HG03378 (cell line): ENCODE data around the gene COL1A1.

ENCODE experiments used
- ATAC-seq: cut with Tn5 transposase; IDR thresholded peaks from one replicate; pipeline ENCODE4 v1.9.1; 2021; ENCODE audit warnings: mild to moderate bottlenecking, moderate library complexity; ENCODE audit not compliant: unreplicated experiment

COL1A1 gene

DNA sequence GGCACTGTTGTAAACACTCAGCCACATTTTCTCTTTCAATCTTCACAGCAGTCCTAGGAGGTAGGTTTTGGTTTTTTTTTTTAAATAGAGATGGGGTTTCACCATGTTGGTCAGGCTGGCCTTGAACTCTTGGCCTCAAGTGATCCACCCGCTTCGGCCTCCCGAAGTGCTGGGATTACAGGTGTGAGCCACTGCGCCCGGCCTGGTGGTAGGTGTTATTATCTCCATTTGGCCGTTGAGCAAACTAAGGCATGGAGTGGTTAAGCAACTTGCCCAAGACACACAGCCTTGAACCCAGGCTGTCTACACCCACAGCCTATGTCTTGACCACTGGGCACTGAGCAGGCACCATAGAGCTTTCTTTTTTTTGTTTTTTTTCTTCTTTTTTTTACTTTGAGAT is 27.0 kb downstream of the COL1A1 start:
- ATAC-seq = no peak

DNA sequence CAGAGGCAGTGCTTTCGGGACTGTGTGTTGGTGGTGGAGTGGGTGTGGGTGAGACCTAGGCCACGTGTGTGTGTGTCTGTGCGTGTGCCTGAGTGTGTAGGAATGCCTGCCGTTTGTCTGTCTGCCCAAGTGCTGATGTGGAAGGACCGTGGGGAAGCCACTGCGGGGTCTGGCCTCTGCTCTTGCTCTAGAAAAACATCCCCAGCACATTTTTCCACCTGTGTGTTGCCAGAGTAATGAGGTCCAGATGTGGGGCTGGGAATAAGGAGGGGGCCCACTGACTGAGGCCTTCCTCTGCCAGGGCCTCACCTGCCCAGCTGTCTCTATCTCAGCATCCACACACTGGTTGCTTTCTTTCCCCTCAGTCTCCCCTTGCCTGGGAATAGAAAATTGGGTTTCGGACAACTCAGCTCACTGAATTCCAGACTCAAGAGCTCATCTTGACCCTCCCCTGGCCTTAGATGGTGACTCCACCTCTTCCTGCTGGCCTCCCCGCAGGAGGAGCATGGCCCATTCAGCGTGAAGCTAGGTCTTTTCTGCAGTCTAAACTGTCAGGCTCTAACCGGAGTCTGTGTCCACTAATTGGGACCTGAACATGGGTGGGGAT is 28.0 kb downstream of the COL1A1 start:
- no peak for ATAC-seq

DNA sequence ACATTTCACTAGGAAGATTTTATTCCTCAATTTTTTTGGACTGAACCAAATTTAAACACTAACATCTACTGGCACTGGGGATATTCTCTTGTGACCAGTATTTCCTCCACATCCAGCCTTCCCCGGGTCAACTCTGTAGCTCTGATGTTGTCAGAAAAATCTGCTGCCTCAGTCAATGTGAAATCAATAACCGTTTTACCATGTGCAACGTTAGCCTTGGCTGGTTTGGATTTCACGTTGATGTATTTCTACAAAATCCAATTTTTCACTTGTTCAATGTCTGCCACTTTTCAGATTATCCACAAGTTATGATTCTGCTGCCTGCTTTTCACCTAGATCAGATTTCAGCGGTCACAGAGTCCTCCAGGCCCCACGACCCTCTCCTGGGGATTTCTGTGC is 28.5 kb downstream of the COL1A1 start:
- ATAC-seq = no peak

DNA sequence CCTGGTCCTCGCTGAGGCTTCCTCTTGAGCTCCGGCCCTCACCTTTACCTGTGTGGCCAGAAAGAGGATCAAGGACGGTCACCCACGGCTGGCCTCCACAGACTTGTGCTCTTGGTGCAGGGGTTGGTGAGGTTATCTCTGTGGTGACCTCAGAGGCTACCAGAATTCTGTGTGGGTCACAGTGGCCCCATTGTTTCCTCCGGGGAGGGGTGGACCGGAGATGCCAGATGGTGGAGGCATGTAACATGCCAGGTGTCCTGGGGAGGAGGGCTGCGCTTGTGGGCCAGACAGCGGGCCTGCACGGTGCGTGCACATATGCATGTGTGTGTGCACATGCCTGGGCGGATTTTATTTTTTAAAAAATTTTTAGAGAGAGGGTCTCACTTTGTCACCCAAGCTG is 29.3 kb downstream of the COL1A1 start:
- no peak for ATAC-seq

DNA sequence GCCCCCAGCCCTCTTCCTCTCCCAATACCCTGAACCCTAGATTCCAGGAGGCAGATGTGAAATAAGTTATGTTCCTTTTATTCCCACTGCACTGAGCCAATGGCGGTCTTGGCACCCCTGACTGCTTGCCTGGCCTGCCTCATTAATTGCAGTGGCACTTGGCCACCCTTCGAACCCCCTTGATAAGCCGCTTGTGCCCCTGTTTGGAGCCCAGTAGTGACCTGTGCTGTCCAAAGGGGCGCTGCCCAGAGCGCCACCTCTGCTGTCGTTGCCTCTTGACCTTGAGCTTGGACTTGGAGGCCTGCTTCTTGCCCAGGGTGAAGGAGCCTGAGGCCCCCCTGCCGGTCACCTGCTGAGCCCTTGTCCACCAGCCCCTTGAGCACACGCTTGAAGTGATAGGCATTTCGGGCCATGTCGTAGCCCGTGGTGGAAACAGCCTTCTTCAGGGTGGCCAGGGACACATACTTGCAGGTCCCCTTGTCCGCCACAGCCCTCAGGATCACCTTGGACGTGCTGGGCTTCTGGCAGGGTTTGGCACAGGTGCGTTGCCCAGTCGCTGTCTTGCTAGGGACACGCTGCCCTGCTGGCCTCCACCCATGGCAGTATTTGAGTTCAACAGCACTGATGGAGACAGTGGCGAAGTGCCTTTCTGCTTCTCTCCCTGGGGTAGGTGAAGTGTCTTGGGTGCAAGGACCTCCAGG is 29.9 kb downstream of the COL1A1 start:
- ATAC-seq = no peak

GRCh38 chr17:50170662-50171370 is 30.6 kb downstream of the COL1A1 start:
- ATAC-seq = peak; percentile 60

- no peak for ATAC-seq
Measured at GRCh38 chr17:50169881-50170459, 31.5 kb downstream of the COL1A1 start.

DNA sequence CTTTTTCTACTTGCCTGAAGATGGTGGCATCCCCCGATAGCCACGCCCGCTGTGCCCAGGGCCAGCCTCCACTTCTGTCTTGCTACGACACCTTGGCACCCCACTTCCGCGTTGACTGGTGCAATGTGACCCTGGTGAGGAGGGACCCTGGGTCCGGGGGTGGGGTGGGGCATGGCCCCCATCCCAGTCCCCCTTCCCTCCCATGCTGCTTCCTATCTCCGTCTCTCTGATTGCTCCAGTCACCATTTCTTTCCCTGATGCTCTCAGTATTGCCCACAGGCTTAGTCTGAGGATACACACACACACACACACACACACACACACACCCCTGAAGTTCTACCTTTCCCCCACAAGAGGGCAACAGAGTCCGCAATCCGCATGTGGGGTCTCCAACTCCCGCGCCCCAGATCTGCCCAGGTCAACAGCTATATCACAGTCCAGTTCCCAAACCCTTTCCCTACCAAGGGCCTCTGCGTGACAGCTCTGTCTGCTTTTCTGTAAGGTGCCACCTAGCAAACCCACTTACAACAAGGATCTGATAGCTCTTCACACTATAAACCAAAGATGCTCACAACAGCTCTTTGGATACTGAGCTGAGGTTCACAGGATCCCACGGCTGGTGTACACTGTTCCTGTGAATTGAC is 32.2 kb downstream of the COL1A1 start:
- ATAC-seq = no peak

DNA sequence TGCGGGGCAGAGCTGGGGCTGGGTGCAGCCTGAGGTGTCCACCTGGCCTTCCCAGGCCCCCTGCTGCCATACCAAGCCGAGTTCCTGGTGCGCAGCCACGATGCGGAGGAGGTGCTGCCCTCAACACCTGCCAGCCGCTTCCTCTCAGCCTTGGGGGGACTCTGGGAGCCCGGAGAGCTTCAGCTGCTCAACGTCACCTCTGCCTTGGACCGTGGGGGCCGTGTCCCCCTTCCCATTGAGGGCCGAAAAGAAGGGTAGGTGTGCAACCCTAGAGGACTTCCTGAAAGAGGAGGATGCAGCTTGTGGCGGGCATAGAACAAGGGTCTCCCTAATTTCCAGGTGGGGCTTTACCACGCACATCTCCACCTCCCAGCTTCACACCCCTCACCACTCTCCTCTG is 33.1 kb downstream of the COL1A1 start:
- ATAC-seq = no peak

GRCh38 chr17:50167371-50167770 is 34.1 kb downstream of the COL1A1 start:
- no peak for ATAC-seq

DNA sequence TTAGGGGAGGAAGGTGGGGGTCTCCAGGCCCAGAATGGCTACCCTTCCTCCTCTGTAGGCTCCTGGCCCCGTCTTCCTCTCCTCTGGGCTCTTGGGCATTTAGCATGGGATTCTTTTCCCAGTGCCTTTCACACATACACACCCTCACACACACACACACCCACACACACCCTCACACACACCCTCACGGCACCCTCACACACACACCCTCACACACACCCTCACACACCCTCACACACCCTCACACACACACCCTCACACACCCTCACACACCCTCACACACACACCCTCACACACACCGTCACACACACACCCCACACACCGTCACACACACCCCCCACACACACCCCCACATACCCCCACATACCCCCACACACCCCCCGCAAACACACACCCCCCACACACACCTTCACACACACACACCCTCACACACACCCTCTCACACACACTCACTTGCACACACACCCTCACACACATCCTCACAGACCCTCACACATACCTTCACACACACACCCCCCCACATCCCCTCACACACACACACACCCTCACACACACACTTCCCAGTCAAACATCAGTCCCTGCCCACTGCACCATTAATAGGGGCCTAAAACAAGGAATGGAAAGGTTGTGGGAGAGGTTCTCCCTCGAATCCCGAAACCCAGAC is 34.8 kb downstream of the COL1A1 start:
- ATAC-seq = no peak

DNA sequence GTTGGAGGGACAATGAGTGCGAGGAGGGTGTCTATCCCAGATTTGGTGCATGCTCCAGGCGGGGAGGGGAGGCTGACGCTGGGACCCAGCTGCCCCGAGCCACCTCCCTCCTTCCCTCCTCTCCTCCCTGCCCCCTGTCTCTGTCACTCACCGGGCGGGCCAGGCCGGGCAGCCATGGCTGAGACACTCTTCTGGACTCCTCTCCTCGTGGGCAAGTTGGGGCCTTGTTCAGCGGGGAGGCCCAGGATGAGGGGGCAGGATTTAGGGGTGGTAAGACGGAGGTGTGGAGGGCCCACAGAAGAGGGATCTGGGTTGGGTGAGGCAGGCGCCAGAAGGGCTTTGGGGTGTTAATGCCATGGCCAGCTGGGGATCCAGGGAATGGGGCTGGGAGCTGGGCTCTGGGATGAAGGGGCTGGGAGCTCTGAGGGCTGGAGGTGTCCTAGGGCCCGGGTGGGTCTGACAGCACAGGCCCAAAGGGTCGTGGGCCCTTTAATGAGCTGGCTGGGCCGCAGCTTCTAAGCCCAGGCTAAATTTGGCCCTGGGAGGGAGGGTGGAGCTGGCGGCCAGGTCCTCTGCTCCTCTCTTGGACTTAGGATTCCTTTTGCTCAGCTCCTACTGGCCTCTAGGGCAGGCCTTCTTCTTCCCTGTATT is 35.4 kb downstream of the COL1A1 start, which contains the start of gene SGCA:
Gene SGCA (plus strand): TSS at position 139 of the 651 bp plus-strand sequence. CDS start 36 bp downstream, at position 175.
- ATAC-seq = no peak

- ATAC-seq = no peak
Measured at GRCh38 chr17:50165466-50165865, 36.0 kb downstream of the COL1A1 start.

DNA sequence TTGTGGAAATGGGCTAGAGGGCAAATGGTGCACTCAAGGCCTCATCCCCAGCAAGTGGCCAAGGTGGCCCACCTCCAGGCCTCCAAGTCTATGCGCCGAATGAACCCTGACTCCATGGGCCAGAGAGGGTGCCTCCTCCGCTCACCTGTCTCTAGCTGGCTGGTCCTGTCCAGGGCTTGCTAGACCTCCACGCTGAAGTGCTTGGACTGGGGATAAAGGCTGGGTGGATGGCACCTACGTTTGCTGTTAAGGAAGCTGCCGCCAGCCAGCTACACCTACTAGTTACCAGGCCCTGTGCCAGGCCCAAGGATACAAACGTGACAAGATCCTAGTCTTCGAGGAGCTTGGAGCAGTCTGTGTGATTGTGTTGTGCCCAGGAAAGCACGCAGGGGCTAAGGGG is 36.4 kb downstream of the COL1A1 start:
- ATAC-seq = no peak

DNA sequence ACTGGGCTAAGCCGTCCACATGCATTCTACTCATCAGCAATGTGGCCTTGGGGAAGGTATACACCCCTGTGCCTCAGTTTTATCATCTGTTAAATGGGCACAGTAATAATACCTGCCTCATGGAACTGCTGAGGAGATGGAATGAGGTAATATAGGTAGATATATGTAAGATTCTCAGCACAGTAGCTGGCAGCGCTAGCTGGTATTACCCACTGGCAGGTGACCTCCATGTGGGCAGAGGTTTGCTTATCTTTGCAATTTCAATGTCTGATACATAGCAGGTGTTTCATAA is 36.8 kb downstream of the COL1A1 start:
- no peak for ATAC-seq

DNA sequence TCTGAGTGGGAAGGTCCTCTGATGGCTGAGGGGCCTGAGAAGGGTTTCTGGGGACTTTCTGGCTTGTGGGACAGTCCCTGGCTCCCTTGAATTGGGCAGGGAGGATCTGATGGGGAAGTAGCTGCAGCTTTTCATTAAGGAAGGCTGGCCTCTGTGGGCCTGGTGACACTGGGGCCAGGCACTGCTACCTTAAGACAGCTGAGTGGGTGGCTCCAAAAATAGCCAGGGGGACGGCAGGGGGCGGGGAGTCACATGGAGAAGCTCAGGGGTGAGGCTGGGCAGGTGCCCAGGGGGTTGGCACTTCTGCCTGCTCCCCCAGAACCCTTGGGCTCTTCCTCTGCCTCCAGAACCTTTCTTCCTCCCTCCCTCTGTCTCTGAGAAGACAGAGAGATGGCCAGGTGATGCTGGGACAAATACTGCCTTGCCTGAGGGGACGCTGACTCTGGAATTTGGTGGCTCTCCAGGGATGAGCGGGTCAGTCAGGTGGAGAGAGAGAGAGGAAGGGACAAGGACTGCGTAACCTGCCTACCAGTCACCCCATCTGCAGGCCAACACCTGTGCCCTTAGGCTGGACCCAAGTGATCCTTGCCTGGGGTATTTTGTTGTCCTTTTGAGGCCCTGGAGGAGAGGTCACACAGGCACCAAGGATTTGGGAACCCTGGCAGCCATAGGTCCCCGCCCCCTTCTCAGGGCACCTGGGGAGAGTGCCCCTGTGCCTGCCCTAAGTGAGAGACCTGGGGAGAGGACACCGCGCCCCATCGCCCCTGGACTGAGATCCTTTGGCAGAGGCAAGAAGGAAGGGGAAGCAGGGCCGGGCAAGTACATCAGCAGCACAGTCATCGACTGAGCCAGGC is 37.4 kb downstream of the COL1A1 start:
- no peak for ATAC-seq

DNA sequence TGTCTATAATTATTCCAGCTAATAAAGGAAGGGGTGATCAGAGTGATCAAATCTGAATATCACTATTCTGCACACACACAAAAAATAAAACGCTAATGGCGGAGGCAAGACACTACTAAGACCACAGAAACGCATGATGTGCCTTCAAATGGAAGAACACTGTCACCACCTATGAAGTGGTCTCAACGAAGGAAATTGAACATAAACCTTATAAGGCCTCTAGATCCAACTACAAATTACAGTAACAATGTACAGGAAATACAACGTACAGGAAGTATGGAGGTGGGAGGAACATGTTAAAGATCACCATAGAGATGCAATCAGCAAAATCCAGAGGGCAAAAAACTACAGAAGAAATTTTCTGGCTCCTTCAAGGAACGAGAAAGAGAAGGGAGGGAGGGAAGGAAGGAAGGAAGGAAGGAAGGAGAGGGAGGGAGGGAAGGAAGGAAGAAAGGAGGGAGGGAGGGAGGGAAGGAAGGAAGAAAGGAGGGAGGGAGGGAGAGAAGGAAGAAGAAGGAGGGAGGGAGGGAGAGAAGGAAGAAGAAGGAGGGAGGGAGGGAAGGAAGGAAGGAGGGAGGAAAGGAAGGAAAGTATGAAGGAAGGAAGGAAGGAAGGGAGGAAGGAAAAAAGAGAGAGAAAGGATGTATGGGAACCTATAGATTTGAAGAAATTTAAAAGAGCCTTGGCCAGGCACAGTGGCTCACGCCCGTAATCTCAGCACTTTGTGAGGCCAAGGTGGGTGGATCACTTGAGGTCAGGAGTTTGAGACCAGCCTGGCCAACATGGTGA is 38.8 kb downstream of the COL1A1 start:
- no peak for ATAC-seq

DNA sequence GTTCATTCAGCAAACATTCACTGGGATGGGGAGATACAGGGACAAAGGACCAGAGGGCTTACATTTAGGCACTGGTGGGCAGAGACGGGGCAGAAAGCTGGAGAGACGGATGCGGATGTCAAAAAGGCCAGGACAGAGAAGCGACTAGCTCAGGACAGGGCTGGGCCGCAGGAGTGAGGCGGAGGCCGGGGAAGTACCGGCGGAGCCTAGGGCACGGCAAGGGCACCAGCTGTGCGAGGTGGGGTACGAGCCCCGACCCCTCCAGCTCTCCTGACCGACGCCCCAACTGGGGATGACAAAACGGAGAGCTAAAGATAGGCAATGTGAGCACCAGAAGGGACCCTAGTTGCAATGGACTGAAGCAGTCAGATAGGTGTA is 39.5 kb downstream of the COL1A1 start:
- no peak for ATAC-seq
